ENCODE measurements around the gene SIT1.

The SIT1 gene

GRCh38 chr9:35606138-35606504, 44.6 kb downstream of the SIT1 start:
- Histone ChIP-seq H3K4me2 (ENCODE audit: low read depth, low read length, poor library complexity, severe bottlenecking) (peak overlapping the region; percentile 83), H3K36me3 (ENCODE audit: insufficient read depth, low read length) (peaks cover 11% of the 10 kb centered on the region; the same call in 1 of the 2 replicates), H3K4me3 (ENCODE audit: low read length, poor library complexity, severe bottlenecking) (peak overlapping the region; percentile 82), H4K20me1 (ENCODE audit: insufficient read depth, low read length, poor library complexity, severe bottlenecking) (peaks cover 19% of the 10 kb centered on the region), H2AFZ (ENCODE audit: low read length) (no peak overlapping the region), H3K27me3 (ENCODE audit: insufficient read depth, low read length, poor library complexity, severe bottlenecking) (no peaks in the 10 kb centered on the region), H3K9me2 (replicated peaks; ENCODE audit: low read depth, low read length) (no peaks in the 10 kb centered on the region), H3K4me1 (ENCODE audit: insufficient read depth, low read length, poor library complexity, severe bottlenecking) (peaks cover 38% of the 10 kb centered on the region), H3K9me3 (ENCODE audit: insufficient read depth, low read depth, low read length) (no peaks in the 10 kb centered on the region), H3K79me2 (ENCODE audit: insufficient read depth, low read length) (peaks cover 45% of the 10 kb centered on the region), H3F3A (ENCODE audit: low read depth) (no peaks in the 10 kb centered on the region), H3K9ac (ENCODE audit: low read depth, low read length, poor library complexity, severe bottlenecking) (peak overlapping the region; percentile 79)
- TF ChIP-seq EZH2phosphoT487 (IDR thresholded peaks at IDR 0.05; ENCODE audit: borderline replicate concordance): no peak
- no peak for TF ChIP-seq CTCF (conservative IDR thresholded peaks at IDR 0.05; ENCODE audit: low read length)

- H3K9me2 ChIP-seq (replicated peaks; ENCODE audit: low read depth, low read length): no peaks in the 10 kb centered on the region
- H2AFZ ChIP-seq (ENCODE audit: low read length): no peak overlapping the region
- H3K9ac ChIP-seq (ENCODE audit: low read depth, low read length, poor library complexity, severe bottlenecking): peak overlapping the region; percentile 79
- H3K79me2 ChIP-seq (ENCODE audit: insufficient read depth, low read length): peaks cover 45% of the 10 kb centered on the region
- no peaks in the 10 kb centered on the region for H3F3A ChIP-seq (ENCODE audit: low read depth)
- peak overlapping the region; percentile 83 for H3K4me2 ChIP-seq (ENCODE audit: low read depth, low read length, poor library complexity, severe bottlenecking)
- H4K20me1 ChIP-seq (ENCODE audit: insufficient read depth, low read length, poor library complexity, severe bottlenecking): peaks cover 19% of the 10 kb centered on the region
- peaks cover 38% of the 10 kb centered on the region for H3K4me1 ChIP-seq (ENCODE audit: insufficient read depth, low read length, poor library complexity, severe bottlenecking)
- TF ChIP-seq CTCF (conservative IDR thresholded peaks at IDR 0.05; ENCODE audit: low read length) (no peak), EZH2phosphoT487 (IDR thresholded peaks at IDR 0.05; ENCODE audit: borderline replicate concordance) (no peak)
- peak overlapping the region; percentile 82 for H3K4me3 ChIP-seq (ENCODE audit: low read length, poor library complexity, severe bottlenecking)
- no peaks in the 10 kb centered on the region for H3K27me3 ChIP-seq (ENCODE audit: insufficient read depth, low read length, poor library complexity, severe bottlenecking)
- peaks cover 11% of the 10 kb centered on the region; the same call in 1 of the 2 replicates for H3K36me3 ChIP-seq (ENCODE audit: insufficient read depth, low read length)
- H3K9me3 ChIP-seq (ENCODE audit: insufficient read depth, low read depth, low read length): no peaks in the 10 kb centered on the region
Measured at GRCh38 chr9:35605351-35606137, 45.2 kb downstream of the SIT1 start.

- Histone ChIP-seq H3F3A (ENCODE audit: low read depth) (no peaks in the 10 kb centered on the region), H2AFZ (ENCODE audit: low read length) (peak within 1 kb of the TSS; percentile 26), H4K20me1 (ENCODE audit: insufficient read depth, low read length, poor library complexity, severe bottlenecking) (peaks cover 19% of the 10 kb centered on the region), H3K9me2 (replicated peaks; ENCODE audit: low read depth, low read length) (no peaks in the 10 kb centered on the region), H3K4me3 (ENCODE audit: low read length, poor library complexity, severe bottlenecking) (peak within 1 kb of the TSS; percentile 82), H3K4me2 (ENCODE audit: low read depth, low read length, poor library complexity, severe bottlenecking) (peak within 1 kb of the TSS; percentile 89), H3K4me1 (ENCODE audit: insufficient read depth, low read length, poor library complexity, severe bottlenecking) (peaks cover 40% of the 10 kb centered on the region), H3K79me2 (ENCODE audit: insufficient read depth, low read length) (peaks cover 45% of the 10 kb centered on the region), H3K27me3 (ENCODE audit: insufficient read depth, low read length, poor library complexity, severe bottlenecking) (no peaks in the 10 kb centered on the region), H3K9ac (ENCODE audit: low read depth, low read length, poor library complexity, severe bottlenecking) (peak within 1 kb of the TSS; percentile 79), H3K36me3 (ENCODE audit: insufficient read depth, low read length) (peaks cover 7% of the 10 kb centered on the region; the same call in 1 of the 2 replicates), H3K9me3 (ENCODE audit: insufficient read depth, low read depth, low read length) (no peaks in the 10 kb centered on the region)
- TF ChIP-seq CTCF (conservative IDR thresholded peaks at IDR 0.05; ENCODE audit: low read length) (no peak), EZH2phosphoT487 (IDR thresholded peaks at IDR 0.05; ENCODE audit: borderline replicate concordance) (no peak)
Measured at GRCh38 chr9:35604578-35605350, 46.0 kb downstream of the SIT1 start, which contains the start of gene TESK1. Gene TESK1, plus strand, starts transcription at chr9:35605262. Its CDS starts 358 bp downstream, at chr9:35605620.
